OCI-LY1 (cell line): Measurements from ENCODE around the gene NXN.
A peak's percentile ranks its signal among the peaks of the same experiment; 100 is the strongest.
"Not testable (repeated sequence)": the region's sequence is repeated elsewhere in the genome, so short reads cannot be mapped to it uniquely, and the experiment has no call there.

Experiments used
- H2AFZ ChIP-seq: fragments of 200-600 bp; sonication (generic), shearing (Covaris generic); 2 replicates; pipeline ENCODE4 v1.6.0; 2014; ENCODE audit warnings: antibody characterized with exemption, mild to moderate bottlenecking, low read length
- H3F3A ChIP-seq: fragments of 200-600 bp; sonication (generic), shearing (Covaris generic); 2 replicates; pipeline ENCODE4 v1.6.0; 2014; ENCODE audit warnings: mild to moderate bottlenecking, antibody characterized with exemption, low read length, moderate library complexity; ENCODE audit not compliant: insufficient read depth
- H3K27ac ChIP-seq: fragments of 200-600 bp; sonication (generic); 2 replicates; pipeline ENCODE4 v1.5.1; 2014; ENCODE audit warnings: low read length, mixed run types, mild to moderate bottlenecking, low read depth; ENCODE audit not compliant: poor library complexity, severe bottlenecking
- H3K27me3 ChIP-seq: fragments of 200-600 bp; sonication (generic); 2 replicates; pipeline ENCODE4 v1.6.0; 2014; ENCODE audit warnings: antibody characterized with exemption, mild to moderate bottlenecking, low read length, moderate library complexity; ENCODE audit not compliant: insufficient read depth
- H3K36me3 ChIP-seq: fragments of 200-600 bp; sonication (generic); 2 replicates; pipeline ENCODE4 v1.6.1; 2014; ENCODE audit warnings: mild to moderate bottlenecking, antibody characterized with exemption, low read length, moderate library complexity, mixed read lengths; ENCODE audit not compliant: insufficient read depth
- H3K4me1 ChIP-seq: fragments of 200-600 bp; sonication (generic); 2 replicates; pipeline ENCODE4 v1.5.1; 2014; ENCODE audit warnings: mild to moderate bottlenecking, low read length, moderate library complexity; ENCODE audit not compliant: insufficient read depth, severe bottlenecking
- H3K4me2 ChIP-seq: fragments of 200-600 bp; sonication (generic), shearing (Covaris generic); 2 replicates; pipeline ENCODE4 v1.6.1; 2014; ENCODE audit warnings: low read length
- H3K4me3 ChIP-seq: fragments of 200-600 bp; sonication (generic); 2 replicates; pipeline ENCODE4 v1.5.1; 2014; ENCODE audit warnings: low read length, low read depth, mild to moderate bottlenecking, mixed read lengths; ENCODE audit not compliant: poor library complexity, severe bottlenecking
- H3K79me2 ChIP-seq: fragments of 200-600 bp; shearing (Covaris generic); 2 replicates; pipeline ENCODE4 v1.6.1; 2016; ENCODE audit warnings: mixed run types, low read length, mixed read lengths; ENCODE audit not compliant: insufficient read depth
- H3K9ac ChIP-seq: fragments of 200-600 bp; sonication (generic), shearing (Covaris generic); 2 replicates; pipeline ENCODE4 v1.6.1; 2014; ENCODE audit warnings: mild to moderate bottlenecking, low read length, mixed read lengths
- H3K9me2 ChIP-seq: fragments of 200-600 bp; sonication (generic), shearing (Covaris generic); 2 replicates; pipeline ENCODE4 v1.6.1; 2014; ENCODE audit warnings: low read depth, mild to moderate bottlenecking, low read length, mixed read lengths
- H3K9me3 ChIP-seq: fragments of 200-600 bp; shearing (Covaris generic); 2 replicates; pipeline ENCODE4 v1.6.1; 2014; ENCODE audit warnings: low read length, mixed read lengths
- H4K20me1 ChIP-seq: fragments of 200-600 bp; sonication (generic), shearing (Covaris generic); 2 replicates; pipeline ENCODE4 v1.6.0; 2016; ENCODE audit warnings: mild to moderate bottlenecking, low read length; ENCODE audit not compliant: insufficient read depth
- EZH2 ChIP-seq: fragments of 200-600 bp; sonication (generic), shearing (Covaris generic); IDR thresholded peaks from 2 replicates; pipeline ENCODE4 v1.8.0; 2017; ENCODE audit warnings: borderline replicate concordance, mixed run types, mild to moderate bottlenecking, antibody characterized with exemption, low read length, moderate library complexity, mixed read lengths
- TF ChIP-seq, protein P1 (sequence below): fragments of 200-600 bp; sonication (generic), shearing (Covaris generic); IDR thresholded peaks from 2 replicates; pipeline ENCODE4 v1.5.1; 2017; ENCODE audit warnings: mild to moderate bottlenecking, antibody characterized with exemption, low read length, moderate library complexity, mixed read lengths

The NXN gene

DNA sequence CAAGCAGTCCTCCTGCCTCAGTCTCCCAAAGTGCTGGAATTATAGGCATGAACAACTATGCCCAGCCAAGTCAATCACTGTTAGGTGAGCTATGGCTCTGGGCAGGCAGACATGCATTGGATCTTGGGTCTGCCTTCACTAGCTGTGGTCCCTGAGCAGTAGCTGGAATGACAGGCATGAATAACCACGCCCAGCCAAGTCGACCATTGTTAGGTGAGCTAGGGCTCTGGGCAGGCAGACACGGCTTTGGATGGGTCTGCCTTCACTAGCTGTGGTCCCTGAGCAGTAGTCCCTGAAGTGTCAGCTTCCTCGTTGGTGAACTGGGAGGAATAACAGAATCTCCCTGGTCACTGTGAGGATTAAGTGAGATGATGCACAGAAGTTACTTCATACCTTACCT lies 191.0 kb downstream of the NXN start:
- Histone ChIP-seq H3K27me3 (no peaks in the 10 kb centered on the region), H3K79me2 (peaks cover 18% of the 10 kb centered on the region), H3K27ac (no peak overlapping the region), H3K9me2 (no peaks in the 10 kb centered on the region), H3K36me3 (peaks cover 84% of the 10 kb centered on the region), H3K9me3 (no peaks in the 10 kb centered on the region), H3K9ac (no peak overlapping the region), H4K20me1 (no peaks in the 10 kb centered on the region), H3K4me2 (no peak overlapping the region), H3F3A (no peaks in the 10 kb centered on the region), H3K4me3 (no peak overlapping the region), H3K4me1 (peaks cover 19% of the 10 kb centered on the region), H2AFZ (no peak overlapping the region)
- no peak for TF ChIP-seq EZH2
- TF ChIP-seq, protein P1, sequence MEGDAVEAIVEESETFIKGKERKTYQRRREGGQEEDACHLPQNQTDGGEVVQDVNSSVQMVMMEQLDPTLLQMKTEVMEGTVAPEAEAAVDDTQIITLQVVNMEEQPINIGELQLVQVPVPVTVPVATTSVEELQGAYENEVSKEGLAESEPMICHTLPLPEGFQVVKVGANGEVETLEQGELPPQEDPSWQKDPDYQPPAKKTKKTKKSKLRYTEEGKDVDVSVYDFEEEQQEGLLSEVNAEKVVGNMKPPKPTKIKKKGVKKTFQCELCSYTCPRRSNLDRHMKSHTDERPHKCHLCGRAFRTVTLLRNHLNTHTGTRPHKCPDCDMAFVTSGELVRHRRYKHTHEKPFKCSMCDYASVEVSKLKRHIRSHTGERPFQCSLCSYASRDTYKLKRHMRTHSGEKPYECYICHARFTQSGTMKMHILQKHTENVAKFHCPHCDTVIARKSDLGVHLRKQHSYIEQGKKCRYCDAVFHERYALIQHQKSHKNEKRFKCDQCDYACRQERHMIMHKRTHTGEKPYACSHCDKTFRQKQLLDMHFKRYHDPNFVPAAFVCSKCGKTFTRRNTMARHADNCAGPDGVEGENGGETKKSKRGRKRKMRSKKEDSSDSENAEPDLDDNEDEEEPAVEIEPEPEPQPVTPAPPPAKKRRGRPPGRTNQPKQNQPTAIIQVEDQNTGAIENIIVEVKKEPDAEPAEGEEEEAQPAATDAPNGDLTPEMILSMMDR: no peak

DNA sequence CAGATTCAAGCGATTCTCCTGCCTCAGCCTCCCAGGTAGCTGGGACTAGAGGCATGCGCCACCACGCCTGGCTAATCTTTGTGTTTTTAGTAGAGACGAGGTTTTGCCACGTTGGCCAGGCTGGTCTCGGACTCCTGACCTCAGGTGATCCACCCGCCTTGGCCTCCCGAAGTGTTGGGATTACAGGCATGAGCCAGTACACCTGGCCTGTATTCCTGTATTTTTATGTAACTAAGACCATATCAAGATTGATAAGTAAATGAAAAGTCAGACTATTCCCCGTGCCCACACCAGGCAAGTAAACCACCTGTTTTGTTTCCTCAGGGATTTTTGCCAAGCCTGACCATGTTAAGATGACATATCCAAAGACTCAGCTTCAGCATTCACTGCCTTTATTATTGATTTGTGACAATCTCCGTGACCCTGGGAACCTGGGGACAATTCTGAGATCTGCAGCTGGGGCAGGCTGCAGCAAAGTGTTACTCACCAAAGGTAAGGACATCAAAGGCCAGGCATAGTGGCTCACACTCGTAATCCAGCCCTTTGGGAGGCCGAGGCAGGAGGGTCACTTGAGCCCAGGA lies 191.8 kb downstream of the NXN start:
- no peaks in the 10 kb centered on the region for H3K27me3 ChIP-seq
- H4K20me1 ChIP-seq: no peaks in the 10 kb centered on the region
- H3F3A ChIP-seq: no peaks in the 10 kb centered on the region
- H3K4me1 ChIP-seq: peaks cover 24% of the 10 kb centered on the region
- no peaks in the 10 kb centered on the region for H3K9me2 ChIP-seq
- H3K4me2 ChIP-seq: no peak overlapping the region
- H3K79me2 ChIP-seq: peaks cover 26% of the 10 kb centered on the region
- no peak overlapping the region for H2AFZ ChIP-seq
- H3K36me3 ChIP-seq: peaks cover 85% of the 10 kb centered on the region
- H3K4me3 ChIP-seq: no peak overlapping the region
- no peak overlapping the region for H3K27ac ChIP-seq
- TF ChIP-seq, protein P1: no peak
- no peak for TF ChIP-seq EZH2
- H3K9ac ChIP-seq: no peak overlapping the region
- no peaks in the 10 kb centered on the region for H3K9me3 ChIP-seq

DNA sequence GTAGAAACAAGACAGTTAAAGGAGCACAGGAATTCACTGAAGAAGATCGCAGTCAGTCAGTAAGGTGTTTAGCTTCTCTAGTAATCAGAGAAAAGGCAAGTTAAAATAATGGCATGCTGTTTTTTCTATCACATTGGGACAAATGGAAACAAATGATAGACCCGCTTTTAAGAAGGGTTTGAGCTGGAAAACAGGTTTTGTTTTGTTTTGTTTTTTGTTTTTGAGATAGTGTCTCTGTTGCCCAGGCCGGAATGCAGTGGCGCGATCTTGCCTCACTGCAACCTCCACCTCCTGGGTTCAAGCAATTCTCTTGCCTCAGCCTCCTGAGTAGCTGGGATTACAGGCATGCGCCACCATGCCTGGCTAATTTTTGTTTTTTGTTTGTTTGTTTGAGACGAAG lies 193.7 kb downstream of the NXN start:
- not testable (repeated sequence) for H3K27ac ChIP-seq, H3K27me3 ChIP-seq, H3K9me3 ChIP-seq, H3K4me2 ChIP-seq, H3K9ac ChIP-seq, H2AFZ ChIP-seq, H4K20me1 ChIP-seq, H3F3A ChIP-seq, H3K9me2 ChIP-seq, H3K4me3 ChIP-seq
- H3K36me3 ChIP-seq: peaks cover 67% of the 10 kb centered on the region
- H3K79me2 ChIP-seq: peaks cover 38% of the 10 kb centered on the region
- H3K4me1 ChIP-seq: peaks cover 30% of the 10 kb centered on the region

DNA sequence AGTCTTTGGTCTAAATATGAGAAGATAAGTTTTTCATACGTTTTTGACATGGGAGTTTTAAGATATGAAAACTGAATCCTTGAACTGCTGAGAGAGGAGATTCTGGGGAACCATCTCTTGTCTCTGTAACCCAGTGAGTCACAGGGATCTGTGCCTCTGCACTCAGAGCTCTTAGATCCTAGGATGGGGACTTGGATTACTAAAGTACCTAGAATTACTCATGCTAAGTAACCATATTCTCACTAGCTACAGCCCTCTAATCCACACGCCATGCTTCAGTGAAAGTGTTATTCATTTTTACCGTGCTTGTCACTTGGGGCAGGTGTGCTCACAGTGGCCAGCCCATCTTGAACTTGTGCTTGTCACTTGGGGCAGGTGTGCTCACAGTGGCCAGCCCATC lies 195.4 kb downstream of the NXN start:
- no peak overlapping the region for H2AFZ ChIP-seq
- H3K9me3 ChIP-seq: no peaks in the 10 kb centered on the region
- H3K27ac ChIP-seq: no peak overlapping the region
- no peak for TF ChIP-seq EZH2
- TF ChIP-seq, protein P1: no peak
- H3F3A ChIP-seq: no peaks in the 10 kb centered on the region
- H3K9me2 ChIP-seq: no peaks in the 10 kb centered on the region
- H3K4me1 ChIP-seq: peaks cover 32% of the 10 kb centered on the region
- H3K36me3 ChIP-seq: peaks cover 55% of the 10 kb centered on the region
- H3K27me3 ChIP-seq: no peaks in the 10 kb centered on the region
- peak overlapping the region; percentile 80 for H3K4me3 ChIP-seq
- peak overlapping the region; percentile 95 for H3K4me2 ChIP-seq
- peak overlapping the region; percentile 39; the same call in 1 of the 2 replicates for H3K9ac ChIP-seq
- peaks cover 47% of the 10 kb centered on the region for H3K79me2 ChIP-seq
- no peaks in the 10 kb centered on the region for H4K20me1 ChIP-seq
